Type B pancreatic cell (in vitro differentiated cells): Measurements from ENCODE around the gene CD300A. TPM values are rescaled to one million over a fixed set of nuclear protein-coding genes. Genes with fewer than 3 reads are reported as not detected.

Source experiments
- DNase-seq: peaks from one replicate; pipeline ENCODE4 v3.0.0; 2021; ENCODE audit warnings: mixed read lengths; ENCODE audit not compliant: unreplicated experiment; ENCODE audit errors: extremely low spot score
- H3K27ac Mint-ChIP-seq: 2 replicates; pipeline ENCODE4 v1.8.0; 2021; ENCODE audit warnings: mild to moderate bottlenecking, mixed read lengths
- H3K27me3 Mint-ChIP-seq: 2 replicates; pipeline ENCODE4 v1.8.0; 2021; ENCODE audit warnings: mixed read lengths
- H3K36me3 Mint-ChIP-seq: 2 replicates; pipeline ENCODE4 v1.8.0; 2021; ENCODE audit warnings: mixed read lengths
- H3K4me1 Mint-ChIP-seq: one replicate; pipeline ENCODE4 v1.8.0; 2021; ENCODE audit warnings: mixed read lengths; ENCODE audit not compliant: unreplicated experiment
- H3K4me3 Mint-ChIP-seq: 2 replicates; pipeline ENCODE4 v1.8.0; 2021; ENCODE audit warnings: mild to moderate bottlenecking, mixed read lengths
- H3K9me3 Mint-ChIP-seq: 2 replicates; pipeline ENCODE4 v1.8.0; 2021; ENCODE audit warnings: mixed read lengths
- CTCF ChIP-seq: fragments of 200-600 bp; sonication (generic); conservative IDR thresholded peaks from 2 replicates; pipeline ENCODE4 v1.5.0; 2021; ENCODE audit warnings: antibody characterized with exemption, mild to moderate bottlenecking
- total RNA-seq: library from RNA; stranded (reverse); gene quantifications from 2 replicates; pipeline ENCODE4 v1.2.1, GENCODE V29; 2021; ENCODE audit warnings: low replicate concordance

Gene CD300A
- total RNA-seq, 1 donor from 2014 or later, result 0.43 TPM

- no peaks in the 10 kb centered on the region for H3K9me3 Mint-ChIP-seq
- no peak for DNase-seq
- peaks cover 24% of the 10 kb centered on the region for H3K4me1 Mint-ChIP-seq
- TF ChIP-seq CTCF, result no peak
- no peak overlapping the region for H3K27ac Mint-ChIP-seq
- peaks cover 13% of the 10 kb centered on the region for H3K27me3 Mint-ChIP-seq
- H3K4me3 Mint-ChIP-seq, result no peak overlapping the region
- H3K36me3 Mint-ChIP-seq, result no peaks in the 10 kb centered on the region
Observed at GRCh38 chr17:74451557-74451956, 14.9 kb upstream of the CD300A start.

- Mint-ChIP-seq H3K4me3 (peak overlapping the region; percentile 78), H3K27me3 (peaks cover 13% of the 10 kb centered on the region), H3K36me3 (no peaks in the 10 kb centered on the region), H3K9me3 (no peaks in the 10 kb centered on the region), H3K4me1 (peaks cover 28% of the 10 kb centered on the region), H3K27ac (peak overlapping the region; percentile 70)
- DNase-seq, result no peak
- TF ChIP-seq CTCF, result no peak
Observed at GRCh38 chr17:74452033-74452840, 14.2 kb upstream of the CD300A start.

GRCh38 chr17:74452841-74453661, 13.4 kb upstream of the CD300A start:
- Mint-ChIP-seq H3K36me3 (no peaks in the 10 kb centered on the region), H3K27me3 (peaks cover 20% of the 10 kb centered on the region), H3K27ac (peak overlapping the region; percentile 70), H3K4me1 (peaks cover 34% of the 10 kb centered on the region), H3K4me3 (peak overlapping the region; percentile 78), H3K9me3 (no peaks in the 10 kb centered on the region)
- no peak for TF ChIP-seq CTCF
- no peak for DNase-seq

- H3K27ac Mint-ChIP-seq, result no peak overlapping the region
- no peaks in the 10 kb centered on the region for H3K36me3 Mint-ChIP-seq
Observed at GRCh38 chr17:74453665-74454196, 12.7 kb upstream of the CD300A start.

More at GRCh38 chr17:74453665-74454196, 12.7 kb upstream of the CD300A start:
- peaks cover 34% of the 10 kb centered on the region for H3K4me1 Mint-ChIP-seq
- H3K9me3 Mint-ChIP-seq, result no peaks in the 10 kb centered on the region
- peaks cover 26% of the 10 kb centered on the region for H3K27me3 Mint-ChIP-seq
- no peak for DNase-seq
- no peak for TF ChIP-seq CTCF
- peak overlapping the region; percentile 78 for H3K4me3 Mint-ChIP-seq
